HEK293T (cell line): ENCODE data around the gene ICAM1.

Experiments used
- BHLHE40 ChIP-seq: fragments of 450-650 bp; IDR thresholded peaks from 2 replicates; pipeline ENCODE4 v1.6.1; 2016; ENCODE audit warnings: mild to moderate bottlenecking, moderate library complexity, borderline replicate concordance
- FOXA1 ChIP-seq: fragments of 450-650 bp; IDR thresholded peaks from 2 replicates; pipeline ENCODE4 v1.6.1; 2016; ENCODE audit warnings: mild to moderate bottlenecking
- FOXK2 ChIP-seq: fragments of 450-650 bp; IDR thresholded peaks from 2 replicates; pipeline ENCODE4 v1.6.1; 2016; ENCODE audit warnings: mild to moderate bottlenecking
- FOXM1 ChIP-seq: fragments of 450-650 bp; IDR thresholded peaks from 2 replicates; pipeline ENCODE4 v1.6.1; 2017; ENCODE audit warnings: mild to moderate bottlenecking, borderline replicate concordance
- HDGF ChIP-seq: fragments of 450-650 bp; IDR thresholded peaks from 2 replicates; pipeline ENCODE4 v1.6.1; 2017; ENCODE audit warnings: antibody characterized with exemption, borderline replicate concordance
- L3MBTL2 ChIP-seq: fragments of 450-650 bp; conservative IDR thresholded peaks from 2 replicates; pipeline ENCODE4 v1.6.1; 2016; ENCODE audit warnings: mild to moderate bottlenecking
- LEF1 ChIP-seq: fragments of 450-650 bp; IDR thresholded peaks from 2 replicates; pipeline ENCODE4 v1.6.1; 2017; ENCODE audit warnings: mild to moderate bottlenecking, borderline replicate concordance
- NFRKB ChIP-seq: fragments of 450-650 bp; IDR thresholded peaks from 2 replicates; pipeline ENCODE4 v1.6.1; 2016; ENCODE audit warnings: mild to moderate bottlenecking, moderate library complexity
- SP1 ChIP-seq: fragments of 450-650 bp; IDR thresholded peaks from 2 replicates; pipeline ENCODE4 v1.6.1; 2017
- SUZ12 ChIP-seq: fragments of 450-650 bp; IDR thresholded peaks from 2 replicates; pipeline ENCODE4 v1.6.1; 2016; ENCODE audit warnings: mild to moderate bottlenecking
- TARDBP ChIP-seq: fragments of 450-650 bp; IDR thresholded peaks from 2 replicates; pipeline ENCODE4 v1.6.1; 2016
- TF ChIP-seq, protein P1 (sequence below): fragments of 450-650 bp; IDR thresholded peaks from 2 replicates; pipeline ENCODE4 v1.6.1; 2016

DNA sequence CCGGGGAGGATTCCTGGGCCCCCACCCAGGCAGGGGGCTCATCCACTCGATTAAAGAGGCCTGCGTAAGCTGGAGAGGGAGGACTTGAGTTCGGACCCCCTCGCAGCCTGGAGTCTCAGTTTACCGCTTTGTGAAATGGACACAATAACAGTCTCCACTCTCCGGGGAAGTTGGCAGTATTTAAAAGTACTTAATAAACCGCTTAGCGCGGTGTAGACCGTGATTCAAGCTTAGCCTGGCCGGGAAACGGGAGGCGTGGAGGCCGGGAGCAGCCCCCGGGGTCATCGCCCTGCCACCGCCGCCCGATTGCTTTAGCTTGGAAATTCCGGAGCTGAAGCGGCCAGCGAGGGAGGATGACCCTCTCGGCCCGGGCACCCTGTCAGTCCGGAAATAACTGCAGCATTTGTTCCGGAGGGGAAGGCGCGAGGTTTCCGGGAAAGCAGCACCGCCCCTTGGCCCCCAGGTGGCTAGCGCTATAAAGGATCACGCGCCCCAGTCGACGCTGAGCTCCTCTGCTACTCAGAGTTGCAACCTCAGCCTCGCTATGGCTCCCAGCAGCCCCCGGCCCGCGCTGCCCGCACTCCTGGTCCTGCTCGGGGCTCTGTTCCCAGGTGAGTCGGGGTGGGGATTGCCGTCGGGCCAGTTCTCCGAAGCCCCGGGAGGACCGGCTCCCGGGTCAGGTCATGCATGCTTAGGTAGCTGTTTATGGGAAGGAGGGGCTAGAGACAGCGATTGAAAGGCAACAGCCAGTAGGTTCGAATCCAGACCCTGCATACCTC, at the start of gene ICAM1:
- no peak for TF ChIP-seq FOXM1
- TF ChIP-seq BHLHE40 = no peak
- TF ChIP-seq L3MBTL2 = no peak
- TF ChIP-seq SP1 = no peak
- no peak for TF ChIP-seq SUZ12
- no peak for TF ChIP-seq TARDBP
- TF ChIP-seq FOXK2 = no peak
- TF ChIP-seq FOXA1 = no peak
- no peak for TF ChIP-seq LEF1
- no peak for TF ChIP-seq HDGF
- no peak for TF ChIP-seq NFRKB
- TF ChIP-seq, protein P1, sequence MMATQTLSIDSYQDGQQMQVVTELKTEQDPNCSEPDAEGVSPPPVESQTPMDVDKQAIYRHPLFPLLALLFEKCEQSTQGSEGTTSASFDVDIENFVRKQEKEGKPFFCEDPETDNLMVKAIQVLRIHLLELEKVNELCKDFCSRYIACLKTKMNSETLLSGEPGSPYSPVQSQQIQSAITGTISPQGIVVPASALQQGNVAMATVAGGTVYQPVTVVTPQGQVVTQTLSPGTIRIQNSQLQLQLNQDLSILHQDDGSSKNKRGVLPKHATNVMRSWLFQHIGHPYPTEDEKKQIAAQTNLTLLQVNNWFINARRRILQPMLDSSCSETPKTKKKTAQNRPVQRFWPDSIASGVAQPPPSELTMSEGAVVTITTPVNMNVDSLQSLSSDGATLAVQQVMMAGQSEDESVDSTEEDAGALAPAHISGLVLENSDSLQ = no peak
